GM18907 (cell line): ENCODE data around the gene EXOC7.
"Not testable (repeated sequence)": the region's sequence is repeated elsewhere in the genome, so short reads cannot be mapped to it uniquely, and the experiment has no call there.

Source experiments
- ATAC-seq: cut with Tn5 transposase; IDR thresholded peaks from one replicate; pipeline ENCODE4 v1.9.1; 2021; ENCODE audit warnings: mild to moderate bottlenecking, moderate library complexity; ENCODE audit not compliant: unreplicated experiment

EXOC7 gene

DNA sequence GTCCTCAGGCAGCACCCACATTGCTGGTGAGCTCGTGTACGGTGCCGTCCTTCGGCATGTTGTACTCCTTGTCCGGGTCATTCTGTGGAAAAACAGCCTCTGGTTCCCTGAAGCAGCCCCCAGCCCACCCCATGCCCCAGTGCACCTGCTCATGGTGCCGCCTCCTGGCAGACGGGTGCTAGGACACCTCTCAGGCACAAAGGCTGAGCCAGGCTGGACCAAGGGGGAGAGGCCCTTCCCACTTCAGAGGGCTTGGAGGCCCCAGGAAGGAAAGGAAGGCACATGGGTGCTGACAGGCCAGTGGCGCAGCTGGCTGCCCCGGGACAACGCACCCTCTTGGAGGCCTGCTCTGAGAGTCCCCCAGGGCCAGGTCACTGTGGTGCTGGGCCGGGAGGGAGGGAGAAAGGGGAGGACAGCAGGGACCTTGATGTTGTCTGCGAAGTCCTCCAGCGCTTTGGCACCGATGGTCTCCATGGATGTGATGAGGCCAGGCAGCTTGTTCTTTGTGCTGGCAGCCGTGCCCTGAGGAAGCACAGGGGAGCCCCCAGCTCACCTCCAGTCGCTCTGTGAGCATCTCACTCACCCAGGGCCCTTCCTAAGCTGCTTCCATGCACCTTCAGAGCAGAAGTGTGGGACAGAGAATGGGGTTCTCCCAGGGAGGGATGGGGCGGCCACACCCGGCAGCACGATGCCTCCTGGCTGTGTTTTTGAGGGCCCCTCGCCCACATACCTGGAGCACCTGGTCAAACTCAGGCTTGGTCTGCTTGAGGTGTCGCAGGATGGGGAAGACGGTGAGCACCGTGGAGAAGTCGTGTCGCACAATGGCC, 15.3 kb downstream of the EXOC7 start:
- ATAC-seq: no peak

DNA sequence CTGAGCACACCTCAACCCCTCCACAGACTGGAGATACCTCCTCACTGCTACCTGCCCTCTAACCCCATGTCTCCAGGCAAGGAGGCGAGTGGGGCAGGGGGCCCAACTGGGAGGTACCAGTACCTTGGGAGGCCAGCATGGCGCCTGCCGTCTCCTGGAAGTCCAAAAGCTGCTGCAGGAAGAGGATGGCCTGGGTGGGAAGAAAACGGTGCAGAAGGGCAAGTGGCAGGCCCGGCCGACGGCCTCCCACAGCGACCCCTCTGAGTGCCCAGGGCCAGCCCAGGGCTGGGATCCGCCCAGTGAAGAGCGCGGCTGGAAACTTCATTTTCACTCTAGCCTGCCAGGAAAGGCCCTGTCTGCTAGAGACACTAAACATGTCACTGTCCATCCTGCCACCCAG, 16.1 kb downstream of the EXOC7 start:
- no peak for ATAC-seq

DNA sequence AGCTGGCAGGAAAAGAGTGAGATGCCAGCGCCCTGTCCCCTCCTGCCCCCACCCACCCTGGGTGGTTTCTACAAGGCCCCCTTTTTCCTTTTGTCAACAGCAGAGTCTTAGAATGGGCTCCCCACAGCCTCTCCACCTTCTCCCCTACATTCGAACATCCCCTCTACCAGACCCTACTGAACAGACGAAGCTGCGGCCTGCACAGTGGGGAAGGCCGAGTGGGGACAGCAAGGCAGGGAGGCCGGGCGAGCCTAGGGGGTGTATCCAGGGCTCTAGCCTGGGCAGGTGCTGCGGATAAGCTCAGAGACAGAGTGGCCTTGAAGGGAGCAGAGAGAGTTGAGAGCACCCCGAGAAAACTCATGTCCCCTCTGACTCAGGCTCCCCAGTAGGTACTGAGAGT, 17.2 kb downstream of the EXOC7 start:
- ATAC-seq: no peak

DNA sequence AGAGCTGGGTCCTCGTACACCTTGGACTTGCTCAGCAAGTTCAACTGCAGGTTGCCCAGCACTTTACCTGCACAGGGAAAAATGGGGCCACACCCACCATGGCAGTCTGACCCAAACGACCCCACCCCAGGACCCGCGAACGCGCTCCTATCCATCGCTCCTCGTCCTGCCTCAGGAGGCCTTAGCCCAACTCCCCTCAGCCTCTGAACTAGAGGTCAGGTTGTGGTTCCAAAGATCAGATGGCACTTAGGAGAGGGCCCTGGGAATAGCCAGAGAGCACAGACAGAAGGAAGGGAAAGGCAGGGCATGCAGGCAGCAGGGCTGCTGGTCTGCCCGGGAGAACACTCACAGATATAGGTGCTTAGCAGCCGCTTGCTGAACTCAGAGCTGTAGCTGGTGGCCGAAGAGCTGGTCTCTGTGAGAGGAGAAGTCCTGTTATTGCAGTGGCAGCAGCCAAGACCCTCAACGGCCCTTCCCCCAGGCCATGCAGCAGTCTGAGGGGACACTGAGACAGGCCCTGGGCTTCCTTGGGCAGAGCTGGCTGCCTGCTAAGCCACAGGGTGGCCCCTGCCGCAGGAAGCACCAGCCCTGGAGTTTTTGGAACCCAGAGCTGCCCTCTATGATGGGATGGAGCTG, 17.7 kb downstream of the EXOC7 start:
- ATAC-seq: no peak

DNA sequence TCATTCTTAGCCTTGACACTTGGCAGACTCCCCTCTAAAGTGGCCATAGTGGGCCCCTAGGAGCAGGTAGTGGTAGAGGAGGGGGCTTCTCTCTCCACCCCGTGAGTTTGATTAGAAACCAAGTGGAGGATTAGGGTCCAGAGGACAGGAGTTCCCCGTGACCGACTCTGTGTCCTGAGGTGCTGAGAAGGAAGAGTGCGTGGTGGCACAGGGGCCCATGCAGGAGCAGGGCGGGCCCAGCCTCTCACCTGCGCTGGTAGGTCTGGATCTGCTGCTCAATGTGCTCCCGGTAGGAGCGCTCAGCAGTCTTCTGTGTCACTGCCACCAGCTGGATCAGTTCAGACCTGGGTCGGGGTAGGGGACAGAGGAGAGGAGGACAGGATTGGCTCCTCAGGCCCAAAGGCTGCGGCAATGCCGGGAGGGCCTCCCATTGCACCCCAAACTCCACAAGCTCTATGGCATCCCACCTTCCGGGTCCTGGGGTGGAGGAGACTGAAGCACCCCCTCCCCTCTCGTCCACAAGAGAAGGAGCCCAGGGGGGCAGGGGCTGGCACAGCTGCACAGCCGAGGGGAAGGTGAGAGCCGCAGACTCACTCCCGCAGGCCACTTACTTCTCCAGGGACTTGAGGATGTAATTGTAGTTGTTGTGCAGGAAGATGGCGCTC, 18.4 kb downstream of the EXOC7 start:
- ATAC-seq: no peak

DNA sequence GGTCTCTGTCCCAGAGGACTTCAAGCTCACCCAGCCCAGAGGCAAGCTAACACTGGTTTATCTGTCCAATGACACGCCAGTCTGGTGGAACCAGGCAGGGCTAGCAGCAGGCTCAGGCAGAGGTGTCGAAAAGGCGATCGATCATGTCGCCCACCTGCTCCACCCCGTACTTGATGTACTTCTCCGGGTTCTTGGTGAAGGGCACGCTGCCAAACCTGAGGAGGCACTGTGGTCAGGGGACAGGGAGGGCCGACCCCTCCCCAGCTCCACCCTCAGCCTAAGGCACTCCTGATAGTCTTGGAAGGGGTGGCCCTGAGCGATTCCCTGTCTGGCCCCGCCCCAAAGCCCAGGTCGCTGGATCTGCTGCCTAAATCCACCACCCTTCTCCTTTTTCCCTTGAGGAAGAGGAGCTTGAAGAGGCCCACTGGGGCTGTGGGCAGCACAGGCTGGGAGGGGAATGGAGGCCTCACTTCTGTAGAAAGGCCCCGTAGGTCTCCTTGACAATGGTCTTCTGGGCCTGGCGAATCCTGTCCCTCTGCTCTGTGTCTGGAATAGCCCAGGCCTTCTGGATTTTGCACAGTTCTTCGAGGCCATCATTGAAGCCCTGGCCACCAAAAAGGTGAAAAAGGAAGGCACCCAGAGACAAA, 19.9 kb downstream of the EXOC7 start:
- ATAC-seq: no peak

DNA sequence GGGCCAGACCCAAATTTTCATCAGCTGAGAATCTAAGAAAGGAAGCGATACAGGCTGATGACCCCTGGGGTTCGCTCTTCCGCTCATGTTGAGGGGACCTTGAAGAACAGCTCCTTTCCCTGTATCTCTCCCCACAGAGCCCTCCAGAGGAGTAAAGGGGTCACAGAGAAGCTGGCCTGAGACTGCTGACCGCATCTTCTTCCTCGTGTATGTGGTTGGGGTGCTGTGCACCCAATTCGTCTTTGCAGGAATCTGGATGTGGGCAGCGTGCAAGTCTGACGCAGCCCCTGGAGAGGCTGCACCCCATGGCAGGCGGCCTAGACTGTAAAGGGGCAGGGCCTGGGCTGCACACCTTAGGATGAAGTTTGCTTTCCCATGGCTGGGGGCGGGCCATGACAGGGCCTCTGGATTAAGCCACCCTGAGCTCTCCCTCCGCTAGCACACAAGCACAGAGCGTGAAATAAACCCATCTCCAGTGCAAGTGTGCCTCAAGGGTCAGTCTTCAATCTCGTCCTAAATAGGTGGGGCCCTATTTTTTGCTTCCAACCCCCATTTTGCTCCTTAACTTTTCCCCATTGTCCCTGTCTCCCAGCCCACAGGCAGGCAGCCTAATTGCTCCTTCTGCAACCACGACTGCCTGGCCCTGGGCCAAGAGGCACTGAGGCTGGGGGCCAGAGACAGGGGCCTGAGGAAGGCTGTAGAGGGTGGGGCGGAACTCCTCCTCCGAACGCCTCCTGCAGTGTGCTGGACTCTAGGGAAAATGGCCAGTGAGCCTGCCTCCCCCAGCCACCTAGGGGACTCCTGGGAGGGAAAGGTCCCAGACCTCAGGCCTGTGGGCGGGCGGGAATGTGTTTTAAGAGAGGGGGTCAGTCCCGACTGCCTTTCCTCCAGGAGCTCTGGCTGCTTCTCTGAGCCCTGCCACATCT, 21.0 kb downstream of the EXOC7 start:
- no peak for ATAC-seq

DNA sequence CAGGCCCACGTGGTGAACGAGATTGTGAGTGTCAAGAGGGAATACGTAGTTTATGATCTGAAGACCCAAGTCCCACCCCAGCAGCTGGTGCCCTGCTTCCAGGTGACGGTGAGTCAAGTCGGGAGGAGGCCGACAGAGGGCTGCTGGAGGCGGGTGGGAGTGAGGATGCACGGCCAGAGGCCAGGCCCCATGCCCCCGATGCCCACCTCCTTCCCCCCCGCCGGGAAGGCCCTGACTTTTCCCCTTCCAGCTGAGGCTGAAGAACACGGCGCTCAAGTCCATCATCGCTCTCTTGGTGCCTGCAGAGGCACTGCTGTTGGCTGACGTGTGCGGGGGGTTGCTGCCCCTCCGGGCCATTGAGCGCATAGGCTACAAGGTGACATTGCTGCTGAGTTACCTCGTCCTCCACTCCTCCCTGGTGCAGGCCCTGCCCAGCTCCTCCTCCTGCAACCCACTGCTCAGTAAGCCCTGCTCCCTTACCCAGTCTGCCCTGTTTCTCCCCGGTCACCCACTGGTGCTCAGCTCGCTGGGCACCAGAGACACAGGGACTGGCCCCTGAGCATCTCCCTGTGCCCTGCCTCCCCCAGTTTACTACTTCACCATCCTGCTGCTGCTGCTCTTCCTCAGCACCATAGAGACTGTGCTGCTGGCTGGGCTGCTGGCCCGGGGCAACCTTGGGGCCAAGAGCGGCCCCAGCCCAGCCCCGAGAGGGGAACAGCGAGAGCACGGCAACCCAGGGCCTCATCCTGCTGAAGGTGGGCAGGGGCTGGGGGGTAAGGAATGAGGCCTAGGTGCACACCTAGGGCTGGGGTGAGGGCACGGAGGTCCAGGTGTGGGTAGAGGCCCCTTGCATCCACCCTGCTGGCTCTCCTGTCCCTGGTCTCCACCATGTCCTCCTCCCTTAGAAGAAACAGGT, 22.0 kb downstream of the EXOC7 start:
- no peak for ATAC-seq

DNA sequence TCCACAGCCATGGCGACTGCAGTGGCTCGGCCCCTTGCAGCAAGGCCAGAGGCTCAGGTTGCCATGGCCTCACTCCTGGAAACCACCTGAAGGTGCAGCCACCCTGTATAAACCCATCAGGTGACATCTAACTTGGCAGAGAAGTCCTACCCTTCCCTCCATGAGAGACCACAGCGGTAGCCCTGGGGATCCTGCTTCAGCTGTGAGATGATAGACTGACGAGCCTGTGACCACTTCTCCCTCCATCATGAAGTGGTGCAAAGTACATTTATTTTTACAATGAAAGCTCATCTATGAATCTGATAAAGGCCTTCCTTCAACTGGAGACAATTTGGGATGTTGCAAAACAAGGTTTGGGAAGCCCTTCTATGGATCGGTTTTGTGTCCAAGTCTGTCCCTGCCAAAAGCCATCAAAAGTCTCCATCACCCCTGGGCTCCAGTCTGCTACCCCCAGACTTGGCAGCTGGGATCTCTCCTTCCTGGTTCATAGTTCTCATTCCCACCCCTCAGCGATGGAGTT, 22.8 kb downstream of the EXOC7 start:
- ATAC-seq: no peak

DNA sequence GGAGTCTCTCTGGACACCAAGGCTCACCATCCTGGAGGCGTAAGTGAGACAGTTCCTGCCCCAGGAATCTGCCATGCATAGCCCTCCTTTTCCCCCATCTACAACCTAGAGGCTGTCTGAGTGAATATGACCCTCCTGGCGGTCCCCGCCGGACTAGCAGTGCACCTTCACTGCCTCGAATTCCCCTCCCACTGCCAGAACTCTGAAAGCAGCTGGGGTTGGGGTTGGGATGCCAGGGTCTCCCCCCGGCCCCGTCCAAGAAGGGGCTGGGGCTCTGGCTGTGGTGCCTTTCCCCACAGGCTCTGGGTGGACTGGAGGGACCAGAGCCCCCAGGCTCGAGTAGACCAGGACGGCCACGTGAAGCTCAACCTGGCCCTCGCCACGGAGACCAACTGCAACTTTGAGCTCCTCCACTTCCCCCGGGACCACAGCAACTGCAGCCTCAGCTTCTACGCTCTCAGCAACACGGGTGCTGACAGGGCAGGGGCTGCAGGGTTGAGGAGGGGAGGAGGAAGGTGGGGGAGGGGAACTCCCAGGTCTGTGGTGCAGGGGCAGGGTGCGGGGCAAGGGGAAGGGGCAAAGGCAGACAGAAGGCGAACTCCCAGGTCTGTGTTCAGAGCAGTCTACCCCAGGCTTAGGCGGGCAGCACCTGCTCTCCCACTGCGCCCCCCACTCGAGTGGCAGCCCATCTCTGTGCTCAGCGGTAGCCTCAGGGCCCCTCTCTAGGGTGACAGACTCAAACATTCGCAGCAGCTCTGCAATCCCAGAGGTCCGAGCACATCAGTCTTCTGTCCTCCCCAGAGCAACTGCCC, 23.4 kb downstream of the EXOC7 start:
- ATAC-seq: no peak

DNA sequence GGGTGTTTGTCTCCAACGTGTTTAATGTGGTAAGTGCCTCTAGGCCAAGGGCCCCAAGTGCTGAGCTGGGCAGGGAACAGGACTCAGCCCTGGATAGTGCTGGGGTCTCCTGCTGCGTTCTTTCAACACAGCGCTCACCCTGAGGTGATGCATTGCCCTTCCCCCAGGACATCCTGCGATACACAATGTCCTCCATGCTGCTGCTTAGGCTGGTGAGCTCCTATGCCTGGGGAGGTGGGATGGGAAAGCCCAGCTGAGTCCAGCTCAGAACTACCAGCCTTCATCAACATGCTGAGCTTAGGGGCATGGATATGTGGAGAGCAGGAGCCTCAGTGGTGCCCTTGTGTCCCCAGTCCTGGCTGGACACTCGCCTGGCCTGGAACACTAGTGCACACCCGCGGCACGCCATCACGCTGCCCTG, 24.0 kb downstream of the EXOC7 start:
- ATAC-seq: no peak

DNA sequence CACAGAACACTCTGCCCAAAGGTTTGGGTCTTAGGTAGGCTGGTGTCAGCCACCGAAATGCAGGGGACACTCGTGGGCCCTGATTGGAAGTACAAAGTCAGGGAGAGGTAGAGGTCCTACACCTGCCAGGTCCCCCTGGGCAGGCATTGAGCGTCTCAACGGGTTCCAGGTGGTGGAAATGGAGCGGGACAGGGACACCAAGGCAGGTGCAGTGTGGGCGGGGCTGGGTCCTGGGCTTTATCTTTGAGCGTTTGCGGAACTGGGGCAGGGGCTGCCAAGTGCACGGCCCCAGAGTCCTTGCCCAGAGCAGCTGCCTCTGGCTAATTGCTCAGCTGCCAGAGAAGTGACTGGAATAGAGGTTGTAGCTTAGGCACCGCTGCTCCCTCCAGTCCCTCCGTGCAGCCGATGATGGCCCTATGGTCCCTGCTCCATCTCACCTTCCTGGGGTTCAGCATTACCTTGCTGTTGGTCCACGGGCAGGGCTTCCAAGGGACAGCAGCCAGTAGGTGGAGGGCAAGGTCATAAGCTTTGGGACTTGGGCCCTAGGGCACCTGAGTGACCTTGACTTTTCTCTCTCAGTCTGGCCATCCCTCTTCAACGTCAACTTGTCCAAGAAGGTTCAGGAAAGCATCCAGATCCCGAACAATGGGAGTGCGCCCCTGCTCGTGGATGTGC, 24.6 kb downstream of the EXOC7 start, which contains the start of gene ZACN:
Gene ZACN (plus strand): TSS at position 323 of the 675 bp plus-strand sequence. CDS start 83 bp downstream, at position 406.
- ATAC-seq: no peak

DNA sequence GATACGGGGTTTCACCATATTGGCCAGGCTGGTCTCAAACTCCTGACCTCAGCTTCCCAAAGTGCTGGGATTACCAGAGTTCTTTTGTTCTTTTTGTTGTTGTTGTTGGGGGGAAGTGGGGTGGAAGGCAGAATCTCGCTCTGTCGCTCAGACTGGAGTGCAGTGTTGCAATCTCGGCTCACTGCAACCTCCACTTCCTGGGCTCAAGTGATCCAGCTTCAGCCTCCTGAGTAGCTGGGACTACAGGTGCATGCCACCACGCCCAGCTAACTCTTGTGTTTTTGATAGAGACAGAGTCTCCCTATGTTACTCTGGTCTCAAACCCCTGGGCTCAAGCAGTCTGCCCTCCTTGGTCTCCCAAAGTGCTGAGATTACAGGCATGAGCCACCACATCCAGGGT, 25.2 kb downstream of the EXOC7 start:
- ATAC-seq: not testable (repeated sequence)

DNA sequence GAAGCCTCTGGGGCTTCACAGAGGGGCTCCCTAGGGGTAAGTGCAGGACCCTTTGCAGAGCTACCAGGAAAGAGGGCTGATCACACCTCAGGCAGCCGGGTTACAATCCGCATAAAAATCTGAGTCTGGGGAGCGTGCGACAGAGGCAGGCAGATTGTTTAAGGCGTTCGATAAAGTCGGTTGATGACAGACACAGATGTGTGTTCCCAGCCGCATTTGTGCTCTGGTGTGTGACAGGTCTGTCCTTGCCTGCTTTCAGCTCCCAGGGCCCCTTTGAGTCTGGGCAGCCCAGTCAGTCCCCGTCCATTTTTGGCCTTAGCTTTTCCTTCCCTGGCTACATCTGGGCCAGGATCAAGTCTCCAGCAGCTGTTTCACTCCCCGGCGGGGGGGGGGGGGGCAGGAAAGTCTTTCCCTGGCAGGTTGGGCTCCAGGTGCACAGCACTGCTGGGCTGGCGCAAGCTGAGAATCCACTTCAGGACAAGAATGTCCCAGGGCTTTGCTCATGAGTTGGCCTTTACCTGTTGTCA, 25.9 kb downstream of the EXOC7 start:
- no peak for ATAC-seq

DNA sequence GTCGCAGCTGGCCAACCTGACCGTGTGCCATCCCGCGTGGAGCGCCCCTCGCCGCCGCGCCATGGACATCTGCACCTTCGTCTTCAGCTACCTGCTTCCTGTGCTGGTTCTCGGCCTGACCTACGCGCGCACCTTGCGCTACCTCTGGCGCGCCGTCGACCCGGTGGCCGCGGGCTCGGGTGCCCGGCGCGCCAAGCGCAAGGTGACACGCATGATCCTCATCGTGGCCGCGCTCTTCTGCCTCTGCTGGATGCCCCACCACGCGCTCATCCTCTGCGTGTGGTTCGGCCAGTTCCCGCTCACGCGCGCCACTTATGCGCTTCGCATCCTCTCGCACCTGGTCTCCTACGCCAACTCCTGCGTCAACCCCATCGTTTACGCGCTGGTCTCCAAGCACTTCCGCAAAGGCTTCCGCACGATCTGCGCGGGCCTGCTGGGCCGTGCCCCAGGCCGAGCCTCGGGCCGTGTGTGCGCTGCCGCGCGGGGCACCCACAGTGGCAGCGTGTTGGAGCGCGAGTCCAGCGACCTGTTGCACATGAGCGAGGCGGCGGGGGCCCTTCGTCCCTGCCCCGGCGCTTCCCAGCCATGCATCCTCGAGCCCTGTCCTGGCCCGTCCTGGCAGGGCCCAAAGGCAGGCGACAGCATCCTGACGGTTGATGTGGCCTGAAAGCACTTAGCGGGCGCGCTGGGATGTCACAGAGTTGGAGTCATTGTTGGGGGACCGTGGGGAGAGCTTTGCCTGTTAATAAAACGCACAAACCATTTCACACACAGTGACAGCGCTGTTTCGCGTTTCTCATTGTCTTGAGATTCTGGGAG, 26.6 kb downstream of the EXOC7 start:
- ATAC-seq: no peak

DNA sequence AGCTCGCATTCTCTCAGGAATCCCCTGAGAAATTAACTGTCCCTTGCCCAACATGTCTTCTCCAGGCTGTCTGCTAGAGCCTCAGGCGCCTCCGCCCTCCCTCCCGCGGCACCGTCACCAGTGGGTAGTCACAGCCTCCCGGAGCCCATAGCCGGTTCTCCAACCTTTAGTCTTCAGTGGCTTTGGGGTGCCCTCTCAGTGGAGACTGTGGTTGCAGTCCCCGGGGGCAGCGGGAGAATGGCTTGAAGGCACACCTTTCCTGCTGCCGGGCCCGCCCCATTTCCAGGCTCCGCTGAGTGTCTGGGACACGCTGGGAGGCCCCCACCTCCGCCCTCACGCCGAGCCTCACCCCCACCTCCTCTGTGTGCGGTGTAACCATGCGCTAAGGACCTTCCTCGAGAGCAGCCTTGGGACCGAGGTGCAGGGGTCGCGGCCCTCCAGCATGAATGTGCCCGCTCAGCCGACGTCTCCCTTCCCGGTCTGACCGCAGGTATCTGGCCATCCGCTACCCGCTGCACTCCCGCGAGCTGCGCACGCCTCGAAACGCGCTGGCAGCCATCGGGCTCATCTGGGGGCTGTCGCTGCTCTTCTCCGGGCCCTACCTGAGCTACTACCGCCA, 27.3 kb downstream of the EXOC7 start:
- ATAC-seq: no peak
